Activated CD8-positive, alpha-beta memory T cell treated with anti-CD3 and anti-CD28 coated beads, Interleukin-2, amount 10 ng/mL, durations not matched to agents 7 days and 5 days (primary cell): Measurements from ENCODE around the gene ZNF311. TPM values are rescaled to one million over a fixed set of nuclear protein-coding genes. Genes with fewer than 3 reads are reported as not detected.
"Not testable (repeated sequence)": the region's sequence is repeated elsewhere in the genome, so short reads cannot be mapped to it uniquely, and the experiment has no call there.

ENCODE experiments used
- ATAC-seq: fragments of 150-1000 bp; cut with Tn5 transposase; one replicate; pipeline ENCODE4 v1.10.0; 2021; ENCODE audit warnings: moderate library complexity
- CTCF ChIA-PET: fragments of 350-600 bp; sonication (Branson Sonifier 250); formaldehyde crosslinking; loops from one replicate; lab custom pipeline; 2021; ENCODE audit warnings: antibody characterized with exemption; lab: Charles Lee
- DNase-seq: peaks from one replicate; pipeline ENCODE4 v3.0.0-alpha.2; 2020
- H3K27ac Mint-ChIP-seq: one replicate; pipeline ENCODE4 v1.8.0; 2021; ENCODE audit warnings: mild to moderate bottlenecking, mixed read lengths
- H3K27me3 Mint-ChIP-seq: one replicate; pipeline ENCODE4 v1.8.0; 2021; ENCODE audit warnings: mixed read lengths
- H3K36me3 Mint-ChIP-seq: one replicate; pipeline ENCODE4 v1.8.0; 2021; ENCODE audit warnings: mild to moderate bottlenecking, mixed read lengths
- H3K4me1 Mint-ChIP-seq: one replicate; pipeline ENCODE4 v1.8.0; 2021; ENCODE audit warnings: mixed read lengths
- H3K4me3 Mint-ChIP-seq: one replicate; pipeline ENCODE4 v1.8.0; 2021; ENCODE audit warnings: mild to moderate bottlenecking, moderate library complexity, mixed read lengths
- H3K9me3 Mint-ChIP-seq: one replicate; pipeline ENCODE4 v1.8.0; 2022; ENCODE audit warnings: low read depth, mixed read lengths
- total RNA-seq, 2 experiments: library from RNA; stranded (reverse); gene quantifications; one replicate each; pipeline ENCODE4 v1.2.3, GENCODE V29; 2021

ZNF311 gene
- total RNA-seq, 2 experiments from 2014 or later: 0.26 to 0.40 TPM

DNA sequence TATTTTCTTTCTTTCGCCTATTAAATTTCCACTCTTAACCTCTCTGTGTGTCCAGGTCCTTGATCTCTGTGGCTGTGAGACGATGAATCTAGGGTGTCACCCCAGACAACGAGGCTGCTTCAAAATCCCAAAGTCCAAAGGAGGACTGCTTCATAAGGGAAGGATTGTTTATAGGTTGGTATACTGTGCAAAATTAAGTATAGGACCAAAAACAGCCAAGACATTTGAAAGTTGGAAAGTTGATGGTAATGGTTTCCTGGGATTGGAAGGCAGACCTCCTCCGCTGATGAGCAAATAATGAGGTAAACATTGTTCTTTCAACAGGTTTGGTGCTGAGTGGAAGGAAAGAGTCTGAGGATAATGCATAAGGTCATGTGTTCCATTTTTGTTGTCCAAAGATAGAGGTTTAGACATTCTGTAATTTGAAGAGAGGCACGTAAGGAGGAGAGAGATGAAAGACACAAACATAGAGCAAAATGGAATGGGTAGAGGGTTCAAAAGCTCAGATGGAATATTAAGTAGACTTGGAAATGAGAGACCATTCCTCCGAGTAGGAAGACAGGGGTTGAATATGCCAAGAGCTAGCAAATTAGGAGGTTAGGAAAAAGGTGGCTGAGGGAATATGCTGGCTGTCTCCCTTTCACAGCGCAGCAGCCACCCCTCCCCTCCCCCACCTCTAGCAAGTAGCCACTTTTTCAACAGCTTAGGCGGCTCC lies 24.8 kb downstream of the ZNF311 start:
- Mint-ChIP-seq H3K4me3 (peak overlapping the region; percentile 90), H3K9me3 (no peaks in the 10 kb centered on the region), H3K4me1 (peaks cover 45% of the 10 kb centered on the region), H3K27ac (no peak overlapping the region), H3K36me3 (peaks cover 3% of the 10 kb centered on the region), H3K27me3 (peaks cover 57% of the 10 kb centered on the region)
- DNase-seq: no peak
- ATAC-seq: no peak
- CTCF ChIA-PET: interaction anchor here (0.8 to 4.4 kb wide), 4 partner anchors 30 to 142 kb away, joined by 4 to 28 read pairs (median 16); no protein-coding TSS in a partner anchor

DNA sequence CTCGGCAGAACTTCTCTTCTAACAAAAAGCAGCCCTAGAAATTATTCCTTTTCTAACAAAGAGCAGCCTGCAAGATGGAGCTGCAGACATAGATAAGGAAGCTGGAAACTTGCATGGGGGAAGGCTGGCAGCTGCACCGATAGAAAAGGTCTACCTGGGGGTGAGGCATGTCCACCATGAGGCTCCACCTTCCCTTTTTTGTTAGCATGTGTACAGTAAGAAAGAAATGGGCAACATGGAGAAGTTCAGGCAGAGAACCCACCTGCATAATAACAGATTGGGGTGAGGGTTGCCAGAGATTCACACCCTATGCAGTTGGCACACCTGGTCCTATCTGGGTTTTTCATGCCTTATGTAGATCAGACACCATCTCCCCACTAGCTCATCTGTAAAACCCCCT lies 25.4 kb downstream of the ZNF311 start:
- peaks cover 51% of the 10 kb centered on the region for H3K27me3 Mint-ChIP-seq
- H3K4me3 Mint-ChIP-seq: no peak overlapping the region
- ATAC-seq (no peak), DNase-seq (no peak)
- peaks cover 40% of the 10 kb centered on the region for H3K4me1 Mint-ChIP-seq
- H3K27ac Mint-ChIP-seq: no peak overlapping the region
- H3K36me3 Mint-ChIP-seq: peaks cover 3% of the 10 kb centered on the region
- no peaks in the 10 kb centered on the region for H3K9me3 Mint-ChIP-seq
- CTCF ChIA-PET: interaction anchor here (1.4 to 4.4 kb wide), 2 partner anchors 39 to 142 kb away, joined by 3 to 28 read pairs; no protein-coding TSS in a partner anchor

DNA sequence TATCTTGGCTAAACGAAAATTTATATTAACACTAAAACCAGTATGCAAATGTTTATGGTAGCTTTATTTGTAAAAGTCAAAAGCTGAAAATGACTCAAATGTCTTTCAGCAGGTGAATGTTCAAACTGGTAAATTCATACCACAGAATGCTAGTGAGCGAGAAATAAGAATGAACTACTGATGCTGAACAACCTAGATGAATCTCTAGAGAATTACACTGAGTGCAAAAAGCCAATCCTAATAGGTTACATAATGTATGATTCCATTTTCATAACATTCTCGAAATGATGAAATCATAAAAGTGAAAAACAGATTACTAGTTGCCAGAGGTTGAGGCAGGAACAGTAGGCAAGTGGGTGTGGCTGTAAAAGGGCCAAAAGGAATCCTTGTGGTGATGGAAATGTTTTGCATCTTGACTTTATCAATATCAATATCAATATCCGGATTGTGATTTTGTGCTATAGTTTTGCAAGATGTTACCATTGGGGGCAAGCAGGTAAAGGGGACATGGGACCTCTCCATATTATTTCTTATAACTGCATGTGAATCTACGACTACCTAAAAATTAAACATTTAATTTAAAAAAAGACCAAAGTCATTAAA lies 26.1 kb downstream of the ZNF311 start:
- peaks cover 3% of the 10 kb centered on the region for H3K36me3 Mint-ChIP-seq
- no peak overlapping the region for H3K27ac Mint-ChIP-seq
- no peaks in the 10 kb centered on the region for H3K9me3 Mint-ChIP-seq
- H3K27me3 Mint-ChIP-seq: peaks cover 50% of the 10 kb centered on the region
- no peak overlapping the region for H3K4me3 Mint-ChIP-seq
- ATAC-seq: no peak
- CTCF ChIA-PET: interaction anchor here (0.6 to 4.4 kb wide), 4 partner anchors 25 to 141 kb away, joined by 3 to 28 read pairs (median 3); no protein-coding TSS in a partner anchor
- peaks cover 40% of the 10 kb centered on the region for H3K4me1 Mint-ChIP-seq
- no peak for DNase-seq

GRCh38 chr6:28978133-28978491 lies 27.0 kb downstream of the ZNF311 start:
- H3K4me1 Mint-ChIP-seq: peaks cover 37% of the 10 kb centered on the region
- CTCF ChIA-PET: interaction anchor here (1.2 kb wide), 1 partner anchor 38 kb away, joined by 3 read pairs; no protein-coding TSS in a partner anchor
- DNase-seq (no peak), ATAC-seq (no peak)
- peaks cover 3% of the 10 kb centered on the region for H3K36me3 Mint-ChIP-seq
- H3K4me3 Mint-ChIP-seq: peak overlapping the region; percentile 63
- no peaks in the 10 kb centered on the region for H3K9me3 Mint-ChIP-seq
- H3K27ac Mint-ChIP-seq: no peak overlapping the region
- peaks cover 43% of the 10 kb centered on the region for H3K27me3 Mint-ChIP-seq

- ATAC-seq (no peak), DNase-seq (no peak)
- Mint-ChIP-seq H3K4me3 (peak overlapping the region; percentile 63), H3K27me3 (peaks cover 43% of the 10 kb centered on the region), H3K9me3 (no peaks in the 10 kb centered on the region), H3K27ac (no peak overlapping the region), H3K36me3 (peaks cover 3% of the 10 kb centered on the region), H3K4me1 (peaks cover 31% of the 10 kb centered on the region)
- CTCF ChIA-PET: interaction anchor here (1.5 kb wide), 1 partner anchor 39 kb away, joined by 7 read pairs; no protein-coding TSS in a partner anchor
These were observed 27.6 kb downstream of the ZNF311 start for GRCh38 chr6:28977341-28978132.

- Mint-ChIP-seq H3K27ac (no peak overlapping the region), H3K36me3 (no peaks in the 10 kb centered on the region), H3K27me3 (peaks cover 43% of the 10 kb centered on the region), H3K9me3 (no peaks in the 10 kb centered on the region), H3K4me1 (peaks cover 25% of the 10 kb centered on the region), H3K4me3 (peak overlapping the region; percentile 63)
- CTCF ChIA-PET: interaction anchor here (1.5 kb wide), 1 partner anchor 40 kb away, joined by 7 read pairs; no protein-coding TSS in a partner anchor
- no peak for ATAC-seq
- DNase-seq: no peak
These were observed 28.4 kb downstream of the ZNF311 start for GRCh38 chr6:28976677-28977076.

GRCh38 chr6:28974505-28974904 lies 30.6 kb downstream of the ZNF311 start:
- CTCF ChIA-PET: interaction anchor here (1.0 kb wide), 1 partner anchor 42 kb away, joined by 3 read pairs; no protein-coding TSS in a partner anchor
- DNase-seq: no peak
- Mint-ChIP-seq H3K27me3 (peaks cover 29% of the 10 kb centered on the region), H3K9me3 (no peaks in the 10 kb centered on the region), H3K36me3 (no peaks in the 10 kb centered on the region), H3K4me3 (no peak overlapping the region), H3K4me1 (peaks cover 17% of the 10 kb centered on the region), H3K27ac (no peak overlapping the region)
- no peak for ATAC-seq

GRCh38 chr6:28970056-28970455 lies 35.1 kb downstream of the ZNF311 start:
- CTCF ChIA-PET: interaction anchor here (0.8 to 1.1 kb wide), 2 partner anchors 41 to 46 kb away, joined by 3 read pairs; no protein-coding TSS in a partner anchor
- not testable (repeated sequence) for H3K9me3 Mint-ChIP-seq, H3K27ac Mint-ChIP-seq, H3K4me1 Mint-ChIP-seq, ATAC-seq, H3K4me3 Mint-ChIP-seq, H3K36me3 Mint-ChIP-seq, DNase-seq
- peaks cover 22% of the 10 kb centered on the region for H3K27me3 Mint-ChIP-seq

- no peak overlapping the region for H3K4me3 Mint-ChIP-seq
- DNase-seq (no peak), ATAC-seq (no peak)
- no peaks in the 10 kb centered on the region for H3K36me3 Mint-ChIP-seq
- H3K27ac Mint-ChIP-seq: no peak overlapping the region
- H3K27me3 Mint-ChIP-seq: peaks cover 24% of the 10 kb centered on the region
- no peaks in the 10 kb centered on the region for H3K9me3 Mint-ChIP-seq
- H3K4me1 Mint-ChIP-seq: no peaks in the 10 kb centered on the region
- CTCF ChIA-PET: no interaction called here
These were observed 36.0 kb downstream of the ZNF311 start for GRCh38 chr6:28969129-28969528.

GRCh38 chr6:28968476-28968875 lies 36.6 kb downstream of the ZNF311 start:
- no peak overlapping the region for H3K27ac Mint-ChIP-seq
- H3K9me3 Mint-ChIP-seq: no peaks in the 10 kb centered on the region
- DNase-seq (no peak), ATAC-seq (no peak)
- H3K4me3 Mint-ChIP-seq: no peak overlapping the region
- H3K36me3 Mint-ChIP-seq: no peaks in the 10 kb centered on the region
- H3K4me1 Mint-ChIP-seq: no peaks in the 10 kb centered on the region
- CTCF ChIA-PET: no interaction called here
- H3K27me3 Mint-ChIP-seq: peaks cover 24% of the 10 kb centered on the region

GRCh38 chr6:28965706-28966105 lies 39.4 kb downstream of the ZNF311 start:
- DNase-seq (no peak), ATAC-seq (no peak)
- no peak overlapping the region for H3K27ac Mint-ChIP-seq

GRCh38 chr6:28960846-28961500 lies 44.1 kb downstream of the ZNF311 start:
- Mint-ChIP-seq H3K27ac (no peak overlapping the region), H3K4me1 (no peaks in the 10 kb centered on the region), H3K36me3 (no peaks in the 10 kb centered on the region), H3K9me3 (no peaks in the 10 kb centered on the region), H3K4me3 (no peak overlapping the region), H3K27me3 (peaks cover 18% of the 10 kb centered on the region)
- DNase-seq: no peak
- CTCF ChIA-PET: no interaction called here
- no peak for ATAC-seq

More at GRCh38 chr6:28965706-28966105, 39.4 kb downstream of the ZNF311 start:
- Mint-ChIP-seq H3K27me3 (peaks cover 29% of the 10 kb centered on the region), H3K9me3 (no peaks in the 10 kb centered on the region), H3K4me1 (no peaks in the 10 kb centered on the region), H3K4me3 (no peak overlapping the region), H3K36me3 (no peaks in the 10 kb centered on the region)
- CTCF ChIA-PET: no interaction called here
